Measurements from ENCODE around the gene PFKFB4. TPM values are rescaled to one million over a fixed set of nuclear protein-coding genes. Genes with fewer than 3 reads are reported as not detected.
"Not testable (repeated sequence)": the region's sequence is repeated elsewhere in the genome, so short reads cannot be mapped to it uniquely, and the experiment has no call there.

The PFKFB4 gene
- polyA plus RNA-seq, 10 donors, result 3.1 to 5.6 (median 4.5) TPM

GRCh38 chr3:48501196-48501595 is 55.4 kb downstream of the PFKFB4 start:
- no peak for DNase-seq

GRCh38 chr3:48500656-48501055 is 55.9 kb downstream of the PFKFB4 start:
- no peak for DNase-seq

- no peak for DNase-seq
Measured at GRCh38 chr3:48493203-48493501, 63.5 kb downstream of the PFKFB4 start.

GRCh38 chr3:48492461-48493202 is 64.0 kb downstream of the PFKFB4 start:
- no peak for DNase-seq

- no peak for DNase-seq
Measured at GRCh38 chr3:48486952-48487351, 69.7 kb downstream of the PFKFB4 start.

GRCh38 chr3:48482822-48483221 is 73.8 kb downstream of the PFKFB4 start:
- not testable (repeated sequence) for DNase-seq

- DNase-seq, result not testable (repeated sequence)
Measured at GRCh38 chr3:48480891-48481290, 75.7 kb downstream of the PFKFB4 start.

- DNase-seq, result no peak
Measured at GRCh38 chr3:48478626-48479555, 77.7 kb downstream of the PFKFB4 start.

- DNase-seq, result no peak
Measured at GRCh38 chr3:48477959-48478520, 78.6 kb downstream of the PFKFB4 start.

- DNase-seq, result no peak
Measured at GRCh38 chr3:48476426-48477053, 80.1 kb downstream of the PFKFB4 start.

- no peak for DNase-seq
Measured at GRCh38 chr3:48475188-48475587, 81.4 kb downstream of the PFKFB4 start.

- no peak for DNase-seq
Measured at GRCh38 chr3:48474619-48475018, 82.0 kb downstream of the PFKFB4 start.

GRCh38 chr3:48474031-48474430 is 82.6 kb downstream of the PFKFB4 start:
- DNase-seq, result not testable (repeated sequence)

- no peak for DNase-seq
Measured at GRCh38 chr3:48473617-48473952, 83.0 kb downstream of the PFKFB4 start.

GRCh38 chr3:48472923-48473616 is 83.5 kb downstream of the PFKFB4 start:
- DNase-seq, result peak; percentile 88 to 96 (median 89)

- DNase-seq, result no peak
Measured at GRCh38 chr3:48472673-48472922, 84.0 kb downstream of the PFKFB4 start.

GRCh38 chr3:48470286-48470685 is 86.3 kb downstream of the PFKFB4 start:
- no peak for DNase-seq

GRCh38 chr3:48469046-48469915 is 87.3 kb downstream of the PFKFB4 start:
- DNase-seq, result no peak

GRCh38 chr3:48468329-48468731 is 88.3 kb downstream of the PFKFB4 start:
- DNase-seq, result no peak

All from muscle of back (tissue), 11 donors.